ENCODE data around the gene GNPTAB. TPM values are rescaled to one million over a fixed set of nuclear protein-coding genes. Genes with fewer than 3 reads are reported as not detected.
A peak's percentile ranks its signal among the peaks of the same experiment; 100 is the strongest.

The GNPTAB gene
- total RNA-seq, 1 experiment from 2014 or later, result 25.4 TPM

GRCh38 chr12:101698800-101699347 is 131.9 kb downstream of the GNPTAB start (continued):
- no peak for TF ChIP-seq FOXP4 (CRISPR knock-in tag; IDR thresholded peaks at IDR 0.05)
- TF ChIP-seq ZNF138 (CRISPR knock-in tag; conservative IDR thresholded peaks at IDR 0.05), result no peak
- no peak for TF ChIP-seq KAT7 (CRISPR knock-in tag; IDR thresholded peaks at IDR 0.05; ENCODE audit: borderline replicate concordance)

- Mint-ChIP-seq H3K9me3 (no peaks in the 10 kb centered on the region), H3K4me3 (peak overlapping the region; percentile 89), H3K36me3 (no peaks in the 10 kb centered on the region), H3K27me3 (ENCODE audit: low read depth) (peaks cover 23% of the 10 kb centered on the region), H3K27ac (no peak overlapping the region; the same call in 1 of the 2 replicates), H3K4me1 (peaks cover 35% of the 10 kb centered on the region)
- ChIA-PET CTCF (interaction anchor here (0.8 to 1.4 kb wide), 3 partner anchors 15 to 142 kb away, joined by 3 to 7 read pairs (median 5); no protein-coding TSS in a partner anchor), POLR2A (no interaction called here)
- DNase-seq (ENCODE audit: low spot score) (no peak), ATAC-seq (peak; percentile 2)
- TF ChIP-seq ZNF425 (CRISPR knock-in tag; conservative IDR thresholded peaks at IDR 0.05) (no peak), TEAD1 (CRISPR knock-in tag; IDR thresholded peaks at IDR 0.05) (0 out of 2 replicates have a peak, but pooled peaks have one; percentile 17)
Observed at GRCh38 chr12:101697930-101698799, 132.6 kb downstream of the GNPTAB start.

GRCh38 chr12:101697197-101697929 is 133.4 kb downstream of the GNPTAB start, which contains the start of gene CHPT1:
CHPT1 (plus strand) TSS chr12:101697640; CDS start chr12:101697862, 222 bp downstream.
- DNase-seq (ENCODE audit: low spot score), result peak; percentile 75
- POLR2A ChIA-PET, result no interaction called here
- peak; percentile 73 for ATAC-seq
- H3K27ac Mint-ChIP-seq, result peak within 1 kb of the TSS; percentile 32
- TF ChIP-seq KAT7 (CRISPR knock-in tag; IDR thresholded peaks at IDR 0.05; ENCODE audit: borderline replicate concordance) (peak; percentile 51; the same call in 1 of the 2 replicates), EMX1 (CRISPR knock-in tag; IDR thresholded peaks at IDR 0.05) (0 out of 2 replicates have a peak, but pooled peaks have one; percentile 19), NFE2L1 (CRISPR knock-in tag; IDR thresholded peaks at IDR 0.05) (no peak), SMAD3 (CRISPR knock-in tag; IDR thresholded peaks at IDR 0.05; ENCODE audit: borderline replicate concordance) (no peak)
- CTCF ChIA-PET, result interaction anchor here (1.2 to 1.4 kb wide), 2 partner anchors 62 to 142 kb away, joined by 5 to 7 read pairs; no protein-coding TSS in a partner anchor
- H3K4me3 Mint-ChIP-seq, result peak within 1 kb of the TSS; percentile 90
- peaks cover 27% of the 10 kb centered on the region for H3K4me1 Mint-ChIP-seq
- H3K36me3 Mint-ChIP-seq, result no peaks in the 10 kb centered on the region
- peaks cover 23% of the 10 kb centered on the region for H3K27me3 Mint-ChIP-seq (ENCODE audit: low read depth)
- H3K9me3 Mint-ChIP-seq, result no peaks in the 10 kb centered on the region

- ChIA-PET CTCF (no interaction called here), POLR2A (no interaction called here)
- H3K27ac Mint-ChIP-seq, result no peak overlapping the region; the same call in 1 of the 2 replicates
- TF ChIP-seq MYBL2 (CRISPR knock-in tag; IDR thresholded peaks at IDR 0.05) (0 out of 2 replicates have a peak, but pooled peaks have one; percentile 27), GABPB1 (CRISPR knock-in tag; IDR thresholded peaks at IDR 0.05) (peak; percentile 71), ATF2 (CRISPR knock-in tag; IDR thresholded peaks at IDR 0.05; ENCODE audit: borderline replicate concordance, low read depth) (no peak), ZBTB43 (CRISPR knock-in tag; IDR thresholded peaks at IDR 0.05) (no peak)
- H3K9me3 Mint-ChIP-seq, result no peaks in the 10 kb centered on the region
- ATAC-seq (no peak), DNase-seq (ENCODE audit: low spot score) (no peak)
- no peaks in the 10 kb centered on the region for H3K36me3 Mint-ChIP-seq
- peaks cover 23% of the 10 kb centered on the region for H3K27me3 Mint-ChIP-seq (ENCODE audit: low read depth)
- H3K4me3 Mint-ChIP-seq, result peak overlapping the region; percentile 90
- peaks cover 27% of the 10 kb centered on the region for H3K4me1 Mint-ChIP-seq
Observed at GRCh38 chr12:101696251-101697196, 134.2 kb downstream of the GNPTAB start.

Data from WTC11 (cell line).